Measurements from ENCODE around the gene SELENOS.

Gene SELENOS

GRCh38 chr15:101246391-101246790, 30.9 kb downstream of the SELENOS start:
- Histone ChIP-seq H3K27ac (ENCODE audit: low read length) (no peak overlapping the region), H3K4me3 (ENCODE audit: low read length in 2 of 2) (no peak overlapping the region), H3K9ac (ENCODE audit: low read length in 2 of 2) (no peak overlapping the region), H3K36me3 (ENCODE audit: control insufficient read depth in 2 of 2, insufficient read depth in 2 of 2, low read length in 2 of 2) (peaks cover 0 to 2% of the 10 kb centered on the region in 2 donors), H3K27me3 (ENCODE audit: control insufficient read depth in 1 of 2, insufficient read depth in 2 of 2, low read length in 2 of 2) (no peaks in the 10 kb centered on the region), H3K9me3 (ENCODE audit: control insufficient read depth in 2 of 2, low read length in 2 of 2) (no peaks in the 10 kb centered on the region), H3K4me1 (ENCODE audit: control insufficient read depth, insufficient read depth, low read length) (peaks cover 31% of the 10 kb centered on the region)

- Histone ChIP-seq H3K4me1 (ENCODE audit: control insufficient read depth, insufficient read depth, low read length) (peaks cover 22% of the 10 kb centered on the region), H3K9me3 (ENCODE audit: control insufficient read depth in 2 of 2, low read length in 2 of 2) (no peaks in the 10 kb centered on the region), H3K27me3 (ENCODE audit: control insufficient read depth in 1 of 2, insufficient read depth in 2 of 2, low read length in 2 of 2) (no peaks in the 10 kb centered on the region), H3K9ac (ENCODE audit: low read length in 2 of 2) (no peak overlapping the region), H3K36me3 (ENCODE audit: control insufficient read depth in 2 of 2, insufficient read depth in 2 of 2, low read length in 2 of 2) (peaks cover 0 to 2% of the 10 kb centered on the region in 2 donors), H3K27ac (ENCODE audit: low read length) (no peak overlapping the region), H3K4me3 (ENCODE audit: low read length in 2 of 2) (peak overlapping the region in 1 of 2 donors; percentile 7)
Measured at GRCh38 chr15:101244889-101245668, 32.2 kb downstream of the SELENOS start.

GRCh38 chr15:101244036-101244781, 33.1 kb downstream of the SELENOS start:
- no peaks in the 10 kb centered on the region for H3K27me3 ChIP-seq (ENCODE audit: control insufficient read depth in 1 of 2, insufficient read depth in 2 of 2, low read length in 2 of 2)
- H3K27ac ChIP-seq (ENCODE audit: low read length), result no peak overlapping the region
- H3K36me3 ChIP-seq (ENCODE audit: control insufficient read depth in 2 of 2, insufficient read depth in 2 of 2, low read length in 2 of 2), result peaks cover 0 to 2% of the 10 kb centered on the region in 2 donors
- no peak overlapping the region for H3K9ac ChIP-seq (ENCODE audit: low read length in 2 of 2)
- peak overlapping the region in 1 of 2 donors; percentile 47 for H3K4me3 ChIP-seq (ENCODE audit: low read length in 2 of 2)
- peaks cover 16% of the 10 kb centered on the region for H3K4me1 ChIP-seq (ENCODE audit: control insufficient read depth, insufficient read depth, low read length)
- no peaks in the 10 kb centered on the region for H3K9me3 ChIP-seq (ENCODE audit: control insufficient read depth in 2 of 2, low read length in 2 of 2)

- Histone ChIP-seq H3K9me3 (ENCODE audit: control insufficient read depth in 2 of 2, low read length in 2 of 2) (no peaks in the 10 kb centered on the region), H3K36me3 (ENCODE audit: control insufficient read depth in 2 of 2, insufficient read depth in 2 of 2, low read length in 2 of 2) (peaks cover 0 to 2% of the 10 kb centered on the region in 2 donors), H3K27me3 (ENCODE audit: control insufficient read depth in 1 of 2, insufficient read depth in 2 of 2, low read length in 2 of 2) (no peaks in the 10 kb centered on the region), H3K27ac (ENCODE audit: low read length) (no peak overlapping the region), H3K4me1 (ENCODE audit: control insufficient read depth, insufficient read depth, low read length) (peaks cover 16% of the 10 kb centered on the region), H3K9ac (ENCODE audit: low read length in 2 of 2) (no peak overlapping the region), H3K4me3 (ENCODE audit: low read length in 2 of 2) (no peak overlapping the region)
Measured at GRCh38 chr15:101243420-101243819, 33.9 kb downstream of the SELENOS start.

- Histone ChIP-seq H3K9ac (ENCODE audit: low read length in 2 of 2) (no peak overlapping the region), H3K4me3 (ENCODE audit: low read length in 2 of 2) (no peak overlapping the region), H3K27ac (ENCODE audit: low read length) (no peak overlapping the region)
Measured at GRCh38 chr15:101242999-101243336, 34.3 kb downstream of the SELENOS start.

GRCh38 chr15:101242160-101242998, 34.9 kb downstream of the SELENOS start:
- Histone ChIP-seq H3K4me1 (ENCODE audit: control insufficient read depth, insufficient read depth, low read length) (peaks cover 12% of the 10 kb centered on the region), H3K9ac (ENCODE audit: low read length in 2 of 2) (no peak overlapping the region), H3K4me3 (ENCODE audit: low read length in 2 of 2) (no peak overlapping the region), H3K9me3 (ENCODE audit: control insufficient read depth in 2 of 2, low read length in 2 of 2) (no peaks in the 10 kb centered on the region), H3K27me3 (ENCODE audit: control insufficient read depth in 1 of 2, insufficient read depth in 2 of 2, low read length in 2 of 2) (no peaks in the 10 kb centered on the region), H3K36me3 (ENCODE audit: control insufficient read depth in 2 of 2, insufficient read depth in 2 of 2, low read length in 2 of 2) (peaks cover 0 to 2% of the 10 kb centered on the region in 2 donors), H3K27ac (ENCODE audit: low read length) (no peak overlapping the region)

More at GRCh38 chr15:101242999-101243336, 34.3 kb downstream of the SELENOS start:
- Histone ChIP-seq H3K4me1 (ENCODE audit: control insufficient read depth, insufficient read depth, low read length) (peaks cover 14% of the 10 kb centered on the region), H3K9me3 (ENCODE audit: control insufficient read depth in 2 of 2, low read length in 2 of 2) (no peaks in the 10 kb centered on the region), H3K27me3 (ENCODE audit: control insufficient read depth in 1 of 2, insufficient read depth in 2 of 2, low read length in 2 of 2) (no peaks in the 10 kb centered on the region), H3K36me3 (ENCODE audit: control insufficient read depth in 2 of 2, insufficient read depth in 2 of 2, low read length in 2 of 2) (peaks cover 0 to 2% of the 10 kb centered on the region in 2 donors)

- Histone ChIP-seq H3K27me3 (ENCODE audit: control insufficient read depth in 1 of 2, insufficient read depth in 2 of 2, low read length in 2 of 2) (no peaks in the 10 kb centered on the region), H3K9me3 (ENCODE audit: control insufficient read depth in 2 of 2, low read length in 2 of 2) (no peaks in the 10 kb centered on the region), H3K4me1 (ENCODE audit: control insufficient read depth, insufficient read depth, low read length) (peaks cover 11% of the 10 kb centered on the region), H3K4me3 (ENCODE audit: low read length in 2 of 2) (no peak overlapping the region), H3K9ac (ENCODE audit: low read length in 2 of 2) (no peak overlapping the region), H3K36me3 (ENCODE audit: control insufficient read depth in 2 of 2, insufficient read depth in 2 of 2, low read length in 2 of 2) (peaks cover 0 to 4% of the 10 kb centered on the region in 2 donors), H3K27ac (ENCODE audit: low read length) (no peak overlapping the region)
Measured at GRCh38 chr15:101240358-101240757, 36.9 kb downstream of the SELENOS start.

GRCh38 chr15:101239724-101240136, 37.6 kb downstream of the SELENOS start:
- Histone ChIP-seq H3K4me3 (ENCODE audit: low read length in 2 of 2) (no peak overlapping the region), H3K9me3 (ENCODE audit: control insufficient read depth in 2 of 2, low read length in 2 of 2) (no peaks in the 10 kb centered on the region), H3K27me3 (ENCODE audit: control insufficient read depth in 1 of 2, insufficient read depth in 2 of 2, low read length in 2 of 2) (no peaks in the 10 kb centered on the region), H3K27ac (ENCODE audit: low read length) (no peak overlapping the region), H3K4me1 (ENCODE audit: control insufficient read depth, insufficient read depth, low read length) (peaks cover 15% of the 10 kb centered on the region), H3K36me3 (ENCODE audit: control insufficient read depth in 2 of 2, insufficient read depth in 2 of 2, low read length in 2 of 2) (peaks cover 6 to 7% of the 10 kb centered on the region in 2 donors), H3K9ac (ENCODE audit: low read length in 2 of 2) (no peak overlapping the region)

GRCh38 chr15:101237251-101237650, 40.0 kb downstream of the SELENOS start:
- no peaks in the 10 kb centered on the region for H3K27me3 ChIP-seq (ENCODE audit: control insufficient read depth in 1 of 2, insufficient read depth in 2 of 2, low read length in 2 of 2)
- no peaks in the 10 kb centered on the region for H3K9me3 ChIP-seq (ENCODE audit: control insufficient read depth in 2 of 2, low read length in 2 of 2)
- no peak overlapping the region for H3K9ac ChIP-seq (ENCODE audit: low read length in 2 of 2)
- no peak overlapping the region for H3K4me3 ChIP-seq (ENCODE audit: low read length in 2 of 2)
- H3K36me3 ChIP-seq (ENCODE audit: control insufficient read depth in 2 of 2, insufficient read depth in 2 of 2, low read length in 2 of 2), result peaks cover 7 to 9% of the 10 kb centered on the region in 2 donors
- peaks cover 12% of the 10 kb centered on the region for H3K4me1 ChIP-seq (ENCODE audit: control insufficient read depth, insufficient read depth, low read length)
- no peak overlapping the region for H3K27ac ChIP-seq (ENCODE audit: low read length)

GRCh38 chr15:101233651-101234280, 43.5 kb downstream of the SELENOS start:
- no peak overlapping the region for H3K27ac ChIP-seq (ENCODE audit: low read length)
- H3K36me3 ChIP-seq (ENCODE audit: control insufficient read depth in 2 of 2, insufficient read depth in 2 of 2, low read length in 2 of 2), result peaks cover 7 to 9% of the 10 kb centered on the region in 2 donors
- H3K4me1 ChIP-seq (ENCODE audit: control insufficient read depth, insufficient read depth, low read length), result peaks cover 12% of the 10 kb centered on the region
- no peaks in the 10 kb centered on the region for H3K27me3 ChIP-seq (ENCODE audit: control insufficient read depth in 1 of 2, insufficient read depth in 2 of 2, low read length in 2 of 2)
- no peak overlapping the region for H3K4me3 ChIP-seq (ENCODE audit: low read length in 2 of 2)
- no peak overlapping the region for H3K9ac ChIP-seq (ENCODE audit: low read length in 2 of 2)
- H3K9me3 ChIP-seq (ENCODE audit: control insufficient read depth in 2 of 2, low read length in 2 of 2), result no peaks in the 10 kb centered on the region
